Trophoblast cell (in vitro differentiated cells and primary cell): ENCODE measurements around the gene ASB8.

Experiments used
- DNase-seq, 2 donors: peaks; one replicate each; pipeline ENCODE4 v3.0.0-alpha.2; 2016
- H2AFZ ChIP-seq: 2 replicates; pipeline ENCODE4 v1.6.1; 2013; ENCODE audit warnings: low read length, moderate library complexity, mild to moderate bottlenecking; ENCODE audit not compliant: insufficient read depth, poor library complexity
- H2AK5ac ChIP-seq: 2 replicates; pipeline ENCODE4 v1.6.1; 2013; ENCODE audit warnings: mild to moderate bottlenecking, low read length
- H2BK120ac ChIP-seq: 2 replicates; pipeline ENCODE4 v1.6.1; 2013; ENCODE audit warnings: low read length, mild to moderate bottlenecking, moderate library complexity; ENCODE audit not compliant: insufficient read depth, poor library complexity
- H2BK12ac ChIP-seq: 2 replicates; pipeline ENCODE4 v1.6.1; 2013; ENCODE audit warnings: mild to moderate bottlenecking, low read length, moderate library complexity
- H2BK5ac ChIP-seq: 2 replicates; pipeline ENCODE4 v1.6.1; 2013; ENCODE audit warnings: low read length, low read depth, moderate library complexity, mild to moderate bottlenecking; ENCODE audit not compliant: poor library complexity
- H3K14ac ChIP-seq: 2 replicates; pipeline ENCODE4 v1.6.1; 2013; ENCODE audit warnings: mild to moderate bottlenecking, low read length
- H3K18ac ChIP-seq: 2 replicates; pipeline ENCODE4 v1.6.1; 2013; ENCODE audit warnings: mild to moderate bottlenecking, low read length
- H3K23ac ChIP-seq: 2 replicates; pipeline ENCODE4 v1.6.1; 2013; ENCODE audit warnings: low read length
- H3K27ac ChIP-seq: 2 replicates; pipeline ENCODE4 v1.5.1; 2013; ENCODE audit warnings: low read depth, mild to moderate bottlenecking, inconsistent platforms, low read length, moderate library complexity
- H3K27me3 ChIP-seq: 2 replicates; pipeline ENCODE4 v1.6.1; 2013; ENCODE audit warnings: inconsistent platforms, mild to moderate bottlenecking, low read length, moderate library complexity; ENCODE audit not compliant: insufficient read depth
- H3K36me3 ChIP-seq, 2 experiments: 1 replicate in 1 of 2; 2 replicates in 1 of 2; pipeline ENCODE4 v1.6.1; 2013; ENCODE audit warnings: low read length in 2 of 2, mild to moderate bottlenecking in 2 of 2, moderate library complexity in 1 of 2; ENCODE audit not compliant: insufficient read depth in 2 of 2, control insufficient read depth in 1 of 2
- H3K4ac ChIP-seq: 2 replicates; pipeline ENCODE4 v1.6.1; 2013; ENCODE audit warnings: low read depth, mild to moderate bottlenecking, low read length, moderate library complexity
- H3K4me1 ChIP-seq, 2 experiments: 1 replicate in 1 of 2; 2 replicates in 1 of 2; pipeline ENCODE4 v1.6.1; 2013; ENCODE audit warnings: low read length in 2 of 2, mild to moderate bottlenecking in 2 of 2, moderate library complexity in 1 of 2; ENCODE audit not compliant: insufficient read depth in 2 of 2, control insufficient read depth in 1 of 2
- H3K4me2 ChIP-seq: 2 replicates; pipeline ENCODE4 v1.6.1; 2013; ENCODE audit warnings: inconsistent platforms, mild to moderate bottlenecking, low read length, moderate library complexity
- H3K4me3 ChIP-seq: 2 replicates; pipeline ENCODE4 v1.5.1; 2013; ENCODE audit warnings: mild to moderate bottlenecking, low read depth, low read length, inconsistent platforms
- H3K79me1 ChIP-seq: one replicate; pipeline ENCODE4 v1.6.1; 2013; ENCODE audit warnings: low read length
- H3K79me2 ChIP-seq: 2 replicates; pipeline ENCODE4 v1.6.1; 2013; ENCODE audit warnings: low read length, mild to moderate bottlenecking; ENCODE audit not compliant: control insufficient read depth, insufficient read depth, poor library complexity
- H3K9ac ChIP-seq: 2 replicates; pipeline ENCODE4 v1.6.1; 2013; ENCODE audit warnings: mild to moderate bottlenecking, low read length
- H3K9me3 ChIP-seq: 2 replicates; pipeline ENCODE4 v1.6.1; 2013; ENCODE audit warnings: low read depth, mild to moderate bottlenecking, control low read depth, inconsistent platforms, low read length; ENCODE audit not compliant: insufficient read depth
- H4K12ac ChIP-seq: 2 replicates; pipeline ENCODE4 v1.6.1; 2013; ENCODE audit warnings: low read depth, mild to moderate bottlenecking, low read length, moderate library complexity
- H4K8ac ChIP-seq: 2 replicates; pipeline ENCODE4 v1.6.1; 2013; ENCODE audit warnings: low read depth, mild to moderate bottlenecking, low read length, moderate library complexity
- H4K91ac ChIP-seq: one replicate; pipeline ENCODE4 v1.6.1; 2013; ENCODE audit warnings: low read depth, mild to moderate bottlenecking, low read length, moderate library complexity
- WGBS: extraction: QIAGEN DNeasy Blood & Tissue Kit; methylation state at CpG from one replicate; pipeline ENCODE4 v1.1.7; 2013; ENCODE audit warnings: missing lambda C conversion rate; ENCODE audit not compliant: insufficient read length, insufficient coverage; ENCODE audit errors: extremely low coverage; 5-methylcytosine and 5-hydroxymethylcytosine counted together

ASB8 gene

DNA sequence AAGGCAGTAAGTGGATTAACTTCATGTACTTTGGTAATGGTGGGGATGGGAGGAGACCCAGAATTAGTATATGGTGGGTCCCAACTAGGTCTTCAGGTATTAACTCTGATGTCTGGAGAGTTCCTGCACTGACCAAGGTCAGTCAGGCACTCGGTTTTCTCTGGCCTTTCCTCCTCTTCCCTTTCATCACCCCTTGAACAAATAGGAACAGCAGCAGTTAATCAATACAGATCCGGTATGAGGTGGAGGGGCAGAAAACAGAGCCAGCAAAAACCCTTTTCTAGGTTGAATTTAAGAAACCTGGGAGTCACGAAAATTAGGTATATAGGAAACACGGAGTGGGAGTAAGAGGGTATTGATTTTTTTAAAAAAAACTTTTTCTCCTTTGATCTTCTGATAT lies 34.1 kb downstream of the ASB8 start:
- Histone ChIP-seq H4K91ac (no peak overlapping the region), H3K4ac (no peak overlapping the region), H4K8ac (no peak overlapping the region), H3K23ac (no peak overlapping the region), H3K27ac (no peak overlapping the region), H2AFZ (no peak overlapping the region), H3K4me2 (no peak overlapping the region), H3K9ac (no peak overlapping the region), H3K79me2 (no peaks in the 10 kb centered on the region), H3K27me3 (no peaks in the 10 kb centered on the region), H3K4me3 (no peak overlapping the region), H4K12ac (no peak overlapping the region), H3K14ac (no peak overlapping the region), H3K4me1 (peaks cover 1 to 4% of the 10 kb centered on the region in 2 experiments), H3K79me1 (peaks cover 1% of the 10 kb centered on the region), H3K36me3 (peaks cover 2 to 7% of the 10 kb centered on the region in 2 experiments), H2BK5ac (no peak overlapping the region), H3K9me3 (no peaks in the 10 kb centered on the region), H2BK12ac (no peak overlapping the region), H2AK5ac (no peak overlapping the region), H2BK120ac (no peak overlapping the region), H3K18ac (no peak overlapping the region)
- DNase-seq = no peak
- no CpG with 5 or more reads among the region's 4 CpGs for WGBS

DNA sequence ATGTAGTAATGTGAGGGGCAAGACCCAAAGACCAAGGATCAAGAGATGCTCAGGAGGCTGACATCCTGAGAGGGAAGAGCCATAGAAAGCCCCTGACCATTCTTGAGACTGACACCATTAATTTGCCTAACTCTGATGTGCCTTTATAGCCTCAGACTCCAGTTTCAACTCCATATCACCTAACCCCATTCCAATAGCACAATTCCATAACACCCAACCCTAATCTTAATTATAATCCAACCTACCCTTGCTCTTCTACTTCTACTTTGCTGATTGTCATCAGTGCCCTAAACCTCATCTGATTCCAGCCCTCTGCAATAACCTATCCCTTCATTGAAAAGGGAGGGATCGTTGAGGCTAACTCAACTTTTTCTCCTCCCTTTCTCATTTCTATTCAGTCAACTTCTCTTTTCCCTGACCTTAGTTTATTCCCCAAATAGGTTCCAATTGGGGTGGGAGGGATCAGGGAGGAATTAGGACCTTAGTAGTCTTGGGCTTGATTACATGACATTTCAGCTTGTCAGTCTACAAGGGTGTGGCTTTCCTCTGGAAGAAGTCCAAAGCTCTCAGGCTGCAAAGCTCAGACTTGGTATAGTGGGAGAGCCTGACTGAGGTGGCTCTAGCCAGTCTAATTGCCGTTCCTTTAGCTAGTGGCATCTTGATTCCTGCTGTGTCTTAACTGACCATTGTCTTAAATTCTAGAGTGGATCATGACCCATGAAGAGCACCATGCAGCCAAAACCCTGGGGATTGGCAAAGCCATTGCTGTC lies 35.1 kb downstream of the ASB8 start:
- Histone ChIP-seq H3K4me2 (no peak overlapping the region), H3K9me3 (no peaks in the 10 kb centered on the region), H3K18ac (no peak overlapping the region), H3K4me1 (peaks cover 1 to 4% of the 10 kb centered on the region in 2 experiments), H4K12ac (no peak overlapping the region), H3K14ac (no peak overlapping the region), H3K23ac (no peak overlapping the region), H3K79me2 (no peaks in the 10 kb centered on the region), H3K27ac (no peak overlapping the region), H2AK5ac (no peak overlapping the region), H2BK120ac (no peak overlapping the region), H2BK5ac (no peak overlapping the region), H3K4ac (no peak overlapping the region), H4K91ac (no peak overlapping the region), H3K9ac (no peak overlapping the region), H3K4me3 (no peak overlapping the region), H2BK12ac (no peak overlapping the region), H3K27me3 (no peaks in the 10 kb centered on the region), H3K79me1 (peaks cover 1% of the 10 kb centered on the region), H2AFZ (no peak overlapping the region), H3K36me3 (peaks cover 2 to 7% of the 10 kb centered on the region in 2 experiments), H4K8ac (no peak overlapping the region)
- no CpG with 5 or more reads among the region's 2 CpGs for WGBS
- DNase-seq = no peak

DNA sequence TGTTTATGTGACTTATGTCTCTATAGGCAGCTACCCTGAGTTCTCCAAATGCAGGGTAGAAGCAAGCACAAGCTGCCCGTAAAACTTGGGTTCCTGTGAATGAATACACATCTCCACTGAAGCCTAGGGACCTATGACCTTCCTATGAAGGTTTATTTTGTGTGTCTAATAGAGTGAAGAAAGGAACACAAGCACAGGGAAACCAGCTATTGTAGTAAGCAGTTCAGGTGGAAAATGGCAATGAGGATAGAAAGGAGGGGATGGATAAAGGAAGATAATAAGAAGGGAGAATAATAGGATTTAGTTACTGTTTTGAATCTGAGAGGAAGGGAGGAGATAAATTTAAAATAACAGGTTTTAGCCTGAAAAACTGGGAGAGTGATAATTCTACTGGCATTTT lies 35.8 kb downstream of the ASB8 start:
- no peak overlapping the region for H4K12ac ChIP-seq
- DNase-seq = no peak
- H3K4me1 ChIP-seq = peaks cover 1 to 4% of the 10 kb centered on the region in 2 experiments
- no CpG with 5 or more reads among the region's 1 CpG for WGBS
- no peak overlapping the region for H2BK5ac ChIP-seq
- no peaks in the 10 kb centered on the region for H3K9me3 ChIP-seq
- peaks cover 2 to 7% of the 10 kb centered on the region in 2 experiments for H3K36me3 ChIP-seq
- no peaks in the 10 kb centered on the region for H3K27me3 ChIP-seq
- no peak overlapping the region for H4K91ac ChIP-seq
- no peak overlapping the region for H3K4me3 ChIP-seq
- no peak overlapping the region for H3K23ac ChIP-seq
- no peak overlapping the region for H4K8ac ChIP-seq
- H3K9ac ChIP-seq = no peak overlapping the region
- H2AK5ac ChIP-seq = no peak overlapping the region
- H3K79me2 ChIP-seq = no peaks in the 10 kb centered on the region
- H3K14ac ChIP-seq = no peak overlapping the region
- no peak overlapping the region for H2AFZ ChIP-seq
- no peak overlapping the region for H3K4ac ChIP-seq
- H3K27ac ChIP-seq = no peak overlapping the region
- no peak overlapping the region for H2BK120ac ChIP-seq
- peaks cover 1% of the 10 kb centered on the region for H3K79me1 ChIP-seq
- no peak overlapping the region for H2BK12ac ChIP-seq
- H3K4me2 ChIP-seq = no peak overlapping the region
- H3K18ac ChIP-seq = no peak overlapping the region

GRCh38 chr12:48119834-48120195 lies 37.5 kb downstream of the ASB8 start:
- Histone ChIP-seq H3K14ac (peak overlapping the region; percentile 50), H3K9ac (peak overlapping the region; percentile 8), H2AK5ac (no peak overlapping the region), H4K91ac (no peak overlapping the region), H3K9me3 (no peaks in the 10 kb centered on the region), H3K27me3 (no peaks in the 10 kb centered on the region), H2BK5ac (no peak overlapping the region), H2AFZ (peak overlapping the region; percentile 45), H3K79me1 (peaks cover 1% of the 10 kb centered on the region), H3K4me1 (peaks cover 1 to 4% of the 10 kb centered on the region in 2 experiments), H4K12ac (no peak overlapping the region), H3K27ac (no peak overlapping the region), H3K23ac (no peak overlapping the region), H3K4me2 (peak overlapping the region; percentile 75), H4K8ac (no peak overlapping the region), H3K4me3 (no peak overlapping the region), H3K36me3 (peaks cover 0 to 2% of the 10 kb centered on the region in 2 experiments), H3K79me2 (no peaks in the 10 kb centered on the region), H2BK120ac (no peak overlapping the region), H3K18ac (no peak overlapping the region), H2BK12ac (no peak overlapping the region), H3K4ac (no peak overlapping the region)
- DNase-seq = no peak
- no CpG with 5 or more reads among the region's 5 CpGs for WGBS
